ENCODE data around the gene SEPSECS. TPM values are rescaled to one million over a fixed set of nuclear protein-coding genes. Genes with fewer than 3 reads are reported as not detected.

SEPSECS gene
- total RNA-seq, 1 donor from 2014 or later, result 12.0 TPM

DNA sequence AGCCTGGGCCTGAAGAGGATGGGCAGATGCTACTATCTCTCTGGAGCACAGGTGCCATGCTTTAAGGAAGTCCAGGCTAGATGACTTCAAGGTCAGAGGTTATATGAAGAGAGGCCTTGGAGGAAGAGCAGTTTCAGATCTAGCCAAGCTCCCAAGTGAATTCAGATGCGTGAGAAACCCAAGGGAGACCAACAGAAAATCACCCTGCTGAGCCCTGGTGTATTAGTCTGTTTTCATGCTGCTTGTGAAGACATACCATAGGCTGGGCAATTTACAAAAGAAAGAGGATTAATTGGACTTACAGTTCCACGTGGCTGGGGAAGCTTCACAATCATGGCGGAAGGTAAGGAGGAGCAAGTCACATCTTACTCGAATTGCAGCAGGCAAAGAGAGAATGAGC is 81.7 kb downstream of the SEPSECS start:
- TF ChIP-seq, protein P1, sequence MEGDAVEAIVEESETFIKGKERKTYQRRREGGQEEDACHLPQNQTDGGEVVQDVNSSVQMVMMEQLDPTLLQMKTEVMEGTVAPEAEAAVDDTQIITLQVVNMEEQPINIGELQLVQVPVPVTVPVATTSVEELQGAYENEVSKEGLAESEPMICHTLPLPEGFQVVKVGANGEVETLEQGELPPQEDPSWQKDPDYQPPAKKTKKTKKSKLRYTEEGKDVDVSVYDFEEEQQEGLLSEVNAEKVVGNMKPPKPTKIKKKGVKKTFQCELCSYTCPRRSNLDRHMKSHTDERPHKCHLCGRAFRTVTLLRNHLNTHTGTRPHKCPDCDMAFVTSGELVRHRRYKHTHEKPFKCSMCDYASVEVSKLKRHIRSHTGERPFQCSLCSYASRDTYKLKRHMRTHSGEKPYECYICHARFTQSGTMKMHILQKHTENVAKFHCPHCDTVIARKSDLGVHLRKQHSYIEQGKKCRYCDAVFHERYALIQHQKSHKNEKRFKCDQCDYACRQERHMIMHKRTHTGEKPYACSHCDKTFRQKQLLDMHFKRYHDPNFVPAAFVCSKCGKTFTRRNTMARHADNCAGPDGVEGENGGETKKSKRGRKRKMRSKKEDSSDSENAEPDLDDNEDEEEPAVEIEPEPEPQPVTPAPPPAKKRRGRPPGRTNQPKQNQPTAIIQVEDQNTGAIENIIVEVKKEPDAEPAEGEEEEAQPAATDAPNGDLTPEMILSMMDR (IDR thresholded peaks at IDR 0.05; ENCODE audit: unreplicated experiment), result no peak
- Mint-ChIP-seq H3K9me3 (ENCODE audit: unreplicated experiment) (no peaks in the 10 kb centered on the region), H3K4me1 (ENCODE audit: unreplicated experiment) (peaks cover 3% of the 10 kb centered on the region)

DNA sequence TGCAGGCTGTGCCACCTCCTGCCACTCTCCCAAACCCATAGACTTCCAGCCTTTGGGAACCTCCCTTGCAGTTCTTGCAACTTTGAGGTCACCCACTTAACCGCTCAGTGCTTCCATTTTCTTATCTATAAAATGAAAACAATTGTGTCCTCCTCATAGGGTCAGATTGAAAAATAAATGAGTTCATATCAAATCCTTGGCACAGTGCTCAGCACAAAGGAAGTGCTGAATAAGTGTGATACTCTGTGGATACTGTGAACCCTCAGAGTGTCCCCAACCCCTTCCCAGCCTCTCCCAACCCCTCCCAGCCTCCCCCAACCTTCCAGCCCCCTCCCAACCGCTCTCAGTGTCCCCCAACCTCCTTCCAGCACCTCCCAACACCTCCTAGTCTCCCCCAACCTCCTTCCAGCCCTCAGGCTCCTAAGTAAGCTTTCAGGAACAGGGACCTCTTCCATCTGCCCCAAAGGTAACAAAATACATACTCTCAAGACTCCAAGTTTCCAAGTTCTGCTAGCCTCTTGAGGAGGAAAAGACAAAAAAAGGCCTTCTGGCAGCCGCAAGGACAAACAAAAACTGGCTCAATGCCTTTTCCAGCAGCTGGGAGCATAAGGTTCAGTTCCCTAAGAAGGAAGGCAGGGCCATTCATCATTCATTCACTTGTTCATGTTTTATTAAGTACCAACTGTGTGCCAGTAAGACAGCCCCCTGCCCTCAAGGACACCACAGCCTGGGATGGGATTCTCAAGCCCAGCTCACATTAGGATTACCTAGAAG is 83.4 kb downstream of the SEPSECS start:
- peaks cover 4% of the 10 kb centered on the region for H3K36me3 Mint-ChIP-seq (ENCODE audit: low read depth, unreplicated experiment)
- TF ChIP-seq, protein P1 (IDR thresholded peaks at IDR 0.05; ENCODE audit: unreplicated experiment), result no peak
- H3K27ac Mint-ChIP-seq (ENCODE audit: unreplicated experiment), result no peak overlapping the region
- no peak overlapping the region for H3K4me3 Mint-ChIP-seq (ENCODE audit: unreplicated experiment)
- peaks cover 4% of the 10 kb centered on the region for H3K9me3 Mint-ChIP-seq (ENCODE audit: unreplicated experiment)
- peaks cover 3% of the 10 kb centered on the region for H3K4me1 Mint-ChIP-seq (ENCODE audit: unreplicated experiment)
- peaks cover 4% of the 10 kb centered on the region for H3K27me3 Mint-ChIP-seq (ENCODE audit: unreplicated experiment)
- DNase-seq (ENCODE audit: low spot score), result no peak

More for the DNA sequence above, 81.7 kb downstream of the SEPSECS start:
- Mint-ChIP-seq H3K27ac (ENCODE audit: unreplicated experiment) (no peak overlapping the region), H3K27me3 (ENCODE audit: unreplicated experiment) (peaks cover 4% of the 10 kb centered on the region), H3K4me3 (ENCODE audit: unreplicated experiment) (no peak overlapping the region), H3K36me3 (ENCODE audit: low read depth, unreplicated experiment) (peaks cover 4% of the 10 kb centered on the region)
- no peak for DNase-seq (ENCODE audit: low spot score)

DNA sequence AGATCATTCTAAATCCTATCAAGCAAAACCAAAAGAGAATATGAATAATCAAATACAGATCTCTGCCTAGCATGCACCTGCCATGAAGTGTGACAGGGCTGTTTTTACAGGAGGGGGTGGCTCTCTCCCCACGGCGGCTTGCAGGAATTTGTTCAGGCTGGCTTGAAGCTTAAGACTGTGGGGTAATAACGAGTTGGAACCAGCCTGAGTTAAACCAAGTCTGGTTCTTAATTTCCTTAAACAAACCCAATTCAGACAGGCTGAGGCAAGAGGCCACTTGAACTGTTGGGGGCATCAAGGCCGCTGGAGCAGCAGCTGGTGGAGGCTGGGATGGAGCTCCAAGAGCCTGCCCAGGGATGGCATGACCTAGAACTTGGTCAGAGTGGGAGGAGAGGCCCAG is 84.4 kb downstream of the SEPSECS start:
- TF ChIP-seq, protein P1 (IDR thresholded peaks at IDR 0.05; ENCODE audit: unreplicated experiment), result no peak
- H3K27me3 Mint-ChIP-seq (ENCODE audit: unreplicated experiment), result peaks cover 3% of the 10 kb centered on the region
- H3K36me3 Mint-ChIP-seq (ENCODE audit: low read depth, unreplicated experiment), result peaks cover 4% of the 10 kb centered on the region
- H3K4me1 Mint-ChIP-seq (ENCODE audit: unreplicated experiment), result peaks cover 3% of the 10 kb centered on the region
- no peak overlapping the region for H3K4me3 Mint-ChIP-seq (ENCODE audit: unreplicated experiment)
- peaks cover 4% of the 10 kb centered on the region for H3K9me3 Mint-ChIP-seq (ENCODE audit: unreplicated experiment)
- H3K27ac Mint-ChIP-seq (ENCODE audit: unreplicated experiment), result no peak overlapping the region
- no peak for DNase-seq (ENCODE audit: low spot score)

DNA sequence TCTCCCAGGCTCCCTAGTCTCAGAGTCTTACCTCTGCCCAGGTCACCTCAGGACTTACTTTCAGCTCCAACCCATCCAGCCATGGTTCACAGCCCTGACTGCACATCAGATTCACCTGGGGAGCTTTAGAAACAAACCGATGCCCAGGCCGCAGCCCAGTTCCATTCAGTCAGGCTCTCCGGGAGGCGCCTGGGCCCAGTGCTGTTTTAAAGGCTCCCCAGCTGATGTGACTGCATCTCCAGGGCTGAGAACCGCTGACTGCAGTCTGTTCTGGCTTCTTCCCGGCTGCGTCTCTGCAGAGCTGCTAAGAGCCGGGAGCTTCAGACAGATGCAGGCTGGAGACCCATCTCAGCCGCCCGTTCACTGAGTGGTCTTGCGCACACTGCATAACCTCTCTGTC is 85.1 kb downstream of the SEPSECS start:
- Mint-ChIP-seq H3K36me3 (ENCODE audit: low read depth, unreplicated experiment) (peaks cover 4% of the 10 kb centered on the region), H3K4me1 (ENCODE audit: unreplicated experiment) (peaks cover 3% of the 10 kb centered on the region), H3K27ac (ENCODE audit: unreplicated experiment) (no peak overlapping the region), H3K27me3 (ENCODE audit: unreplicated experiment) (peaks cover 6% of the 10 kb centered on the region), H3K4me3 (ENCODE audit: unreplicated experiment) (no peak overlapping the region), H3K9me3 (ENCODE audit: unreplicated experiment) (peaks cover 4% of the 10 kb centered on the region)
- TF ChIP-seq, protein P1 (IDR thresholded peaks at IDR 0.05; ENCODE audit: unreplicated experiment), result no peak
- DNase-seq (ENCODE audit: low spot score), result no peak

DNA sequence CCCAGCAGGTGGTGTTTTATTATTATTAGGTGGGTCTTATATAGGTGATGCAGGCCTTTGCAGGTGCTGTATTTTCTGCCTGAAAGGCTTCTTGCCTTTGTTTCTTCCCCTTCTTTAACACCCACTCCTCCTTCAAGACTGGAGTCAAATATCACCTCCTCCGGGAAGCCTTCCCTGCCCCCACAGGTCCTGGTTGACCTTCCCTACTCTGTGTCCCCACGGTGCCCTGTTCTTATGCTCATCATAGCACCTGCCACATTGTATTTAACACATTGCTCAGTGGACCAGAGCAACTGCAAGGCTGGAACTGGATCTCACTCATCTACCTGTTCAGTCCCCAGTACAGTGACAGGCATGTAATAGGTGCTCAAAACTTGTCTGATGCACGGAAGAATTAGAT is 89.7 kb downstream of the SEPSECS start:
- no peak for DNase-seq (ENCODE audit: low spot score)
- Mint-ChIP-seq H3K27me3 (ENCODE audit: unreplicated experiment) (peaks cover 4% of the 10 kb centered on the region), H3K4me3 (ENCODE audit: unreplicated experiment) (no peak overlapping the region), H3K4me1 (ENCODE audit: unreplicated experiment) (no peaks in the 10 kb centered on the region), H3K9me3 (ENCODE audit: unreplicated experiment) (peaks cover 4% of the 10 kb centered on the region), H3K36me3 (ENCODE audit: low read depth, unreplicated experiment) (no peaks in the 10 kb centered on the region), H3K27ac (ENCODE audit: unreplicated experiment) (no peak overlapping the region)
- TF ChIP-seq, protein P1 (IDR thresholded peaks at IDR 0.05; ENCODE audit: unreplicated experiment), result no peak
